Stimulated activated effector memory CD8-positive, alpha-beta T cell treated with anti-CD3 and anti-CD28 coated beads, Interleukin-12 subunit alpha, Interleukin-12 subunit beta, amount 100 ng/mL, for 72 hours (primary cell): ENCODE measurements around the gene AMPD3.

Experiments used
- ATAC-seq: fragments of 150-1000 bp; cut with Tn5 transposase; 2 replicates; pipeline ENCODE4 v1.10.0; 2021
- DNase-seq, 2 donors: peaks; one replicate each; pipeline ENCODE4 v3.0.0; 2021 to 2022; ENCODE audit warnings: low spot score in 2 of 2
- H3K27ac Mint-ChIP-seq: one replicate; pipeline ENCODE4 v1.8.0; 2022; ENCODE audit warnings: mild to moderate bottlenecking, mixed read lengths
- H3K36me3 Mint-ChIP-seq: one replicate; pipeline ENCODE4 v1.8.0; 2022; ENCODE audit warnings: mild to moderate bottlenecking, mixed read lengths
- H3K4me1 Mint-ChIP-seq: one replicate; pipeline ENCODE4 v1.8.0; 2022; ENCODE audit warnings: mixed read lengths
- H3K4me3 Mint-ChIP-seq: one replicate; pipeline ENCODE4 v1.8.0; 2022; ENCODE audit warnings: mild to moderate bottlenecking, mixed read lengths
- H3K9me3 Mint-ChIP-seq: one replicate; pipeline ENCODE4 v1.8.0; 2022; ENCODE audit warnings: mixed read lengths

The AMPD3 gene

DNA sequence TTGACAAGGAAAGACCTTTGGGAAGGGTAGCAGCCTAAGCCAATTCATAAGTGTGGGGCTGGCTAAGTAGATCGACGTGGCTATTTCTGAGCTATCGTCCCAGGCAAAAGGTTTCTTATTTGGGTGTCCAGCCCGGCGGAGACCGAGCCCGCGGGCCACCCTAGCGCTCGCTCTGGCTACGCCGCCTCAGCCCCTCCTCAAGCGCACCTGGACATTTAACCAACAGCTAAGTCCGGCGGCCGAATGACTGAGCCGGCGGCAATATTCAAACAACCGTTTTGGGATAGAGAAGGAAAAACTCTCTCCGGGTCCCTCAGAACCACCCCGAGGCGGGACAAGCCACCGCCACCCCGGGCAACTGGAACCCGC is 85.5 kb downstream of the AMPD3 start:
- Mint-ChIP-seq H3K9me3 (no peaks in the 10 kb centered on the region), H3K27ac (peak overlapping the region; percentile 80), H3K4me3 (peak overlapping the region; percentile 79), H3K4me1 (peaks cover 23% of the 10 kb centered on the region), H3K36me3 (no peaks in the 10 kb centered on the region)
- peak; percentile 19 for ATAC-seq
- no peak for DNase-seq

DNA sequence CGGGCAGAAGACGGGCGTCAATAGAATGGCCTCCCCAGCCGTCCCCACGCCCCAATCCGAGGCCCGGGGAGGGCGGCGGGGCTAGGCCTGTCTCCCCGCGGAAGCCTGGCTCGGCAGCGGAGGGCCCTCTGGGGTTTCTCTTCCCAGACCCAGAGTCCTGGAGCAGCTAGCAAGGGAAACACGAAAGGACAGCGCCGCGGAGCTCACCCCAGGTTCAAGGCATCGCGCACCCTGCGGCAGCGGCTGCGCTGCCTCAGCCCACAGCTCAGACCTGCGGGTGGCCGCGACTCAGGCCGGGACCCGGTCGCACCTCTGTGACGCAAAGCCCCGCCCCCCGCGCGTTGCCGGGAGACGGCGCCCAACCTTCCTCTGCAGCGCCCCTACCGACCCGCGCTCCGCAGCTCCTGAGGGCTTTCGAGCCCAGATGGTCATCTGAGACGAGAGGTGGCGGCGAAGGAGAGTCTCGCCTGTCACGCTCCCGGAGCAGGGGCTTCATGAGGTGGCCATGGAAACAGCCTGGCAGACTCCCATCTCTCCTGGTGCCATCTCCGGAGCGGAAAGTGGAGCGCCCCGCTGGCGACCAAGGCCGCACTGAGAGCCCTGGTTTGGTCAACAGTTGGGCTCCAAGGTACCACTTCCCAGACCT is 86.0 kb downstream of the AMPD3 start, which contains the start of gene RNF141:
Gene RNF141 (minus strand): TSS at position 273 of the 646 bp plus-strand sequence. CDS start 7,029 bp downstream, outside the sequence.
- DNase-seq (peak; percentile 98), ATAC-seq (peak; percentile 99)
- Mint-ChIP-seq H3K27ac (peak within 1 kb of the TSS; percentile 80), H3K9me3 (no peaks in the 10 kb centered on the region), H3K36me3 (no peaks in the 10 kb centered on the region), H3K4me3 (peak within 1 kb of the TSS; percentile 79), H3K4me1 (peaks cover 19% of the 10 kb centered on the region)

DNA sequence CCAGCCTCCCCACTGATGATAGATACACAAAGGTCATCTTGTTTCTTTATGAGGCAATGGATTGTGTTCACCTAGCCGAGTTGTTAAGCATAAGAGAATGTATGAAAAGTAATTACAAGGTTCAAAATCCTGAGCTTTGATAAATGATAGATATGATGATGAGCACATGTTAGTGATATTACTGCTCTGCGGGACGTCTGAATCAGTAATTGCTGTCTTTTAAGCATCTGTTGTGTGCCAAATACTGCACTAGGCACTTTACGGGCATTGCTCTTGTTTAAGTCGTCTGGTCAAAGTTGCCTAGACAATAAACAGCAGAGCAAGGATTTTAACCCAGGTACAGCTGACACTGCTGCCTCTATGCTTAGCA is 86.5 kb downstream of the AMPD3 start:
- peaks cover 14% of the 10 kb centered on the region for H3K4me1 Mint-ChIP-seq
- peak overlapping the region; percentile 79 for H3K4me3 Mint-ChIP-seq
- ATAC-seq, result no peak
- no peaks in the 10 kb centered on the region for H3K36me3 Mint-ChIP-seq
- DNase-seq, result no peak
- no peaks in the 10 kb centered on the region for H3K9me3 Mint-ChIP-seq
- peak overlapping the region; percentile 80 for H3K27ac Mint-ChIP-seq

- Mint-ChIP-seq H3K9me3 (no peaks in the 10 kb centered on the region), H3K4me3 (no peak overlapping the region), H3K36me3 (no peaks in the 10 kb centered on the region), H3K27ac (no peak overlapping the region), H3K4me1 (peaks cover 13% of the 10 kb centered on the region)
- no peak for DNase-seq
- no peak for ATAC-seq
These were observed 87.7 kb downstream of the AMPD3 start for GRCh38 chr11:10542776-10543175.

- no peak overlapping the region for H3K27ac Mint-ChIP-seq
- no peak overlapping the region for H3K4me3 Mint-ChIP-seq
- no peaks in the 10 kb centered on the region for H3K9me3 Mint-ChIP-seq
- ATAC-seq, result no peak
- no peaks in the 10 kb centered on the region for H3K36me3 Mint-ChIP-seq
- DNase-seq, result no peak
- peaks cover 13% of the 10 kb centered on the region for H3K4me1 Mint-ChIP-seq
These were observed 88.7 kb downstream of the AMPD3 start for GRCh38 chr11:10543782-10544181.

DNA sequence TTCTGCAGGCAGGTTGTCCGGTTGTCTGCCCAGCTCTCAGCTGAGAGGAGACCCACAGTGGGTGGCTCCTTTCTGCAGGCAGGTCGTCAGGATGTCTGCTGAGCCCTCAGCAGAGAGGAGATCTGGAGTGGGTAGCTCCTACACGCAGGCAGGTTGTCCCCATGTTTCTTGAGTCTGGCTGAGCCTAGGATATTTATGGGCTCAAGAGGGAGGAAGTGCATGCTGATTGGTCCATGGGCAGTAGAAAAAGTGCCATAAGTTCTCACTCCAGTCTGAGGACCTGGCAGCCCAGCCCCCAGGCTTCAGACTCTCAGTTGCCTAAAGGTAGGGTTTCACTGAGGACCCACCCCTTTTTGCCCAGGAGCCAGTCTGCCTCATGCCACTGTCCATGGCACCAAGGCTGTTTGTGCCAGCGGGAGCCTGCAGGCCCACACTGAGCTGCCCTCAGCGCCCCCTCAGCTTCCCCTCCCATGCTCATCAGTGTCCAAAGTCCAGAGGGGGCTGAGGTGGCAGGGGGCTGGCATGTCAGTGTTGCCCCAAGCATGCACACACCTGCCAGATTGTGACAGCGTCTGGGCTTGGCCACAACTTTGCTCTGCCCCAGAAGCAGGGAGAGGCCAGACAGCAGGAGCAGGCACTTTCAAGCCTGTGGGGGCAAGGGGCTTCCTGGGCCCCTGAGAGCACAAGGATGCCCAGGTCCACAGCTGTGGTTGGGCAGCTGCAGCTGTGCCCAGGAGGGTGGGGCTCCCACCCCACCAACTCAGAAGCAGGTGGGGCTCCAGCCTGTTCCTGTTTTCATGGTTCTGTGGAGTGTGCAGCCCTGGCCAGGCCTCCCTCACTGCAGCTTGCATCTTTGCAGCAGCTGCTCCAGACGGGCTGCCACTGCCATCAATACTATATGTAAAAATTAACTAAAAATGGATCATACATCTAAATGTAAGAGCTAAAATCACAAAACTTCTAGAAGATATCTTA is 89.7 kb downstream of the AMPD3 start:
- H3K4me3 Mint-ChIP-seq, result no peak overlapping the region
- peaks cover 9% of the 10 kb centered on the region for H3K4me1 Mint-ChIP-seq
- no peak overlapping the region for H3K27ac Mint-ChIP-seq
- DNase-seq, result no peak
- no peaks in the 10 kb centered on the region for H3K9me3 Mint-ChIP-seq
- ATAC-seq, result no peak
- no peaks in the 10 kb centered on the region for H3K36me3 Mint-ChIP-seq

GRCh38 chr11:10550503-10551289 is 95.6 kb downstream of the AMPD3 start:
- Mint-ChIP-seq H3K4me1 (no peaks in the 10 kb centered on the region), H3K4me3 (no peak overlapping the region), H3K27ac (no peak overlapping the region), H3K36me3 (no peaks in the 10 kb centered on the region), H3K9me3 (no peaks in the 10 kb centered on the region)
- ATAC-seq (peak; percentile 42), DNase-seq (no peak)

GRCh38 chr11:10551290-10551592 is 96.2 kb downstream of the AMPD3 start:
- H3K4me1 Mint-ChIP-seq, result no peaks in the 10 kb centered on the region
- ATAC-seq, result no peak
- H3K9me3 Mint-ChIP-seq, result no peaks in the 10 kb centered on the region
- DNase-seq, result no peak
- no peak overlapping the region for H3K27ac Mint-ChIP-seq
- no peaks in the 10 kb centered on the region for H3K36me3 Mint-ChIP-seq
- no peak overlapping the region for H3K4me3 Mint-ChIP-seq

- DNase-seq, result no peak
- peaks cover 5% of the 10 kb centered on the region for H3K4me1 Mint-ChIP-seq
- no peak overlapping the region for H3K4me3 Mint-ChIP-seq
- H3K9me3 Mint-ChIP-seq, result no peaks in the 10 kb centered on the region
- H3K36me3 Mint-ChIP-seq, result no peaks in the 10 kb centered on the region
- no peak overlapping the region for H3K27ac Mint-ChIP-seq
- no peak for ATAC-seq
These were observed 96.8 kb downstream of the AMPD3 start for GRCh38 chr11:10551845-10552352.

DNA sequence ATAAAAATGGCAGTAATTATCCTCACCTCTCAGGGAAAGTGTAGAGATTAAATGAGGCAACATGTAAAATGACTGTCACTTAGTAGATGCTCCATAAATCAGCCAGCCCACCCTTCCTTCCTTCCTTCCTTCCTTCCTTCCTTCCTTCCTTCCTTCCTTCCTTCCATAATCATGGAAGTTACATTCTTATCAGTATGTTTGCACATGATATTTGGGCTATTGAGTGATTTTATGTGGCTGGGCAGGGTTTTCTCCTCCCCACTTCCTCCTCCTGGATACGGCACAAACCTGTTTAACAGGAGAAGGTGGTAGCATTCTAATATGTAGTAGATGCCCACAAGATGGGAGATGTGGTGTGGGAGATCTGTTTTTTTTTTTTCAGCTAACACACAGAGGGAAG is 101.5 kb downstream of the AMPD3 start:
- no peaks in the 10 kb centered on the region for H3K36me3 Mint-ChIP-seq
- peaks cover 5% of the 10 kb centered on the region for H3K4me1 Mint-ChIP-seq

More for the DNA sequence above, 101.5 kb downstream of the AMPD3 start:
- Mint-ChIP-seq H3K4me3 (no peak overlapping the region), H3K27ac (no peak overlapping the region), H3K9me3 (no peaks in the 10 kb centered on the region)
- DNase-seq, result no peak
- no peak for ATAC-seq
